ENCODE data around the gene ASCC3. TPM values are rescaled to one million over a fixed set of nuclear protein-coding genes. Genes with fewer than 3 reads are reported as not detected.

Gene ASCC3
- polyA plus RNA-seq, 1 experiment: 56.0 TPM

DNA sequence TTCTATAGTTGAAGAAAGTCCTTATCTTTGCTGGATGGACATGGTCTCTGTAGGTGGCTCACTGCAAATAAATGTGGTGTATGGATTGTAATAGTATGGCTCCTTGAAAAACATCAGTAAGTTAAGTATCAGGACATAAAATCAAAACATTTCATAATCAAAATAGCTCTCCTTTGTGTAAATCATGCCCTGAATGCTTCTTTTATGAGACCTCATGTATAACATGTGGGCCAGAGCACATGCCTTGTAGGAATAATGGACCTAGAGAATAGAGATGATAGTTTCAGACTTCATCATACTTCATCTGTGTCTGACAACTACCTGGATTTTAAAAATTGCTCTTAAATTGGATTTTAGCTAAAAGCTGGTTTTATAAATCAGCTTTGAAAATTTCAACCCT is 159.9 kb downstream of the ASCC3 start:
- POLR2A ChIA-PET: no interaction called here
- no peak for DNase-seq (ENCODE audit: low read depth, low spot score)
- CTCF ChIA-PET: interaction anchor here (1.8 to 3.6 kb wide), 4 partner anchors 16 to 604 kb away, joined by 8 to 25 read pairs (median 12); no protein-coding TSS in a partner anchor
- Histone ChIP-seq H3K27ac (ENCODE audit: low read depth, low read length) (no peak overlapping the region), H3K27me3 (ENCODE audit: control insufficient read depth, insufficient read depth, low read length) (no peaks in the 10 kb centered on the region), H3K4me3 (ENCODE audit: low read depth, low read length) (no peak overlapping the region), H3K9me3 (ENCODE audit: control insufficient read depth, insufficient read depth, low read length) (no peaks in the 10 kb centered on the region)
- TF ChIP-seq, protein P1, sequence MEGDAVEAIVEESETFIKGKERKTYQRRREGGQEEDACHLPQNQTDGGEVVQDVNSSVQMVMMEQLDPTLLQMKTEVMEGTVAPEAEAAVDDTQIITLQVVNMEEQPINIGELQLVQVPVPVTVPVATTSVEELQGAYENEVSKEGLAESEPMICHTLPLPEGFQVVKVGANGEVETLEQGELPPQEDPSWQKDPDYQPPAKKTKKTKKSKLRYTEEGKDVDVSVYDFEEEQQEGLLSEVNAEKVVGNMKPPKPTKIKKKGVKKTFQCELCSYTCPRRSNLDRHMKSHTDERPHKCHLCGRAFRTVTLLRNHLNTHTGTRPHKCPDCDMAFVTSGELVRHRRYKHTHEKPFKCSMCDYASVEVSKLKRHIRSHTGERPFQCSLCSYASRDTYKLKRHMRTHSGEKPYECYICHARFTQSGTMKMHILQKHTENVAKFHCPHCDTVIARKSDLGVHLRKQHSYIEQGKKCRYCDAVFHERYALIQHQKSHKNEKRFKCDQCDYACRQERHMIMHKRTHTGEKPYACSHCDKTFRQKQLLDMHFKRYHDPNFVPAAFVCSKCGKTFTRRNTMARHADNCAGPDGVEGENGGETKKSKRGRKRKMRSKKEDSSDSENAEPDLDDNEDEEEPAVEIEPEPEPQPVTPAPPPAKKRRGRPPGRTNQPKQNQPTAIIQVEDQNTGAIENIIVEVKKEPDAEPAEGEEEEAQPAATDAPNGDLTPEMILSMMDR (IDR thresholded peaks at IDR 0.05; ENCODE audit: low read depth, low read length): no peak

DNA sequence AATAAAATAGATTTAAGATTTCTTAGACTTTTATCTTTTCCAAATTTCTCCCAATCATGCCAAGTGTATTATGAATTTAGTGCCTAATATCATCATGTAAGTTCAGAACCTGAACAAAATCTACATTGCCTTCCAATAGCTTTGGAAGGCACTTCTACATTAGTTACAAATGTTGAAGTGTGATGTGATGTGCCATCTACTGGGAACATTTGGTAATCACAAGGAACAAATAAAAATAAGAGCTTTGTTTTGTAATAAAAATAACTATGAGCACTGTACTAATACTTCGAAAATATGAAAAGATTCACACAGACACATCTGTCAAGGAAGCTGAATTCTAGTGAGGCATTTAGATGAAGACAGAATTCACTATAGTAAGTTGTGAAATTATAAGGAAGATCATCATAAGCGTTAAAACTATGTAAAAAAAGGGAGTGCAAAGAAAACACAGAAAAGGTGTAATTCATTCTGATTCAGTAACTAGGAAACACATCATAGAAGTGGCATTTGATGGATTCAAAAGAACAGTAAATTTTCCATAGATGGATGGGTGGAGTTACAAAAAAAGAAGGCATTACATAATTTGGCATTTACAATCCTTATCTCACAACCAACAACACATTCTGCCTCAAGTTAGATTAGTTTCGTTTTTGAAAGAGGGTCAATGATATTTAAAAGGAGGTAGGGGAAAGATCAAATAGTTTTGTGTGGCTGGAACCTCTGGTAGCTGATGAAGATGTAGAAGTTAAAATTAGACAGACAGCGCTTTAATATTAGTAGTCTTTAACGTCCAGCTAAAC is 161.0 kb downstream of the ASCC3 start:
- CTCF ChIA-PET: interaction anchor here (0.6 to 3.6 kb wide), 36 partner anchors 9 to 852 kb away, joined by 3 to 25 read pairs (median 4); no protein-coding TSS in a partner anchor
- POLR2A ChIA-PET: interaction anchor here (0.6 kb wide), 1 partner anchor 11 kb away, joined by 3 read pairs; no protein-coding TSS in a partner anchor
- Histone ChIP-seq H3K9me3 (ENCODE audit: control insufficient read depth, insufficient read depth, low read length) (no peaks in the 10 kb centered on the region), H3K27me3 (ENCODE audit: control insufficient read depth, insufficient read depth, low read length) (no peaks in the 10 kb centered on the region), H3K27ac (ENCODE audit: low read depth, low read length) (no peak overlapping the region), H3K4me3 (ENCODE audit: low read depth, low read length) (no peak overlapping the region)
- DNase-seq (ENCODE audit: low read depth, low spot score): no peak
- TF ChIP-seq, protein P1 (IDR thresholded peaks at IDR 0.05; ENCODE audit: low read depth, low read length): peak; percentile 50

DNA sequence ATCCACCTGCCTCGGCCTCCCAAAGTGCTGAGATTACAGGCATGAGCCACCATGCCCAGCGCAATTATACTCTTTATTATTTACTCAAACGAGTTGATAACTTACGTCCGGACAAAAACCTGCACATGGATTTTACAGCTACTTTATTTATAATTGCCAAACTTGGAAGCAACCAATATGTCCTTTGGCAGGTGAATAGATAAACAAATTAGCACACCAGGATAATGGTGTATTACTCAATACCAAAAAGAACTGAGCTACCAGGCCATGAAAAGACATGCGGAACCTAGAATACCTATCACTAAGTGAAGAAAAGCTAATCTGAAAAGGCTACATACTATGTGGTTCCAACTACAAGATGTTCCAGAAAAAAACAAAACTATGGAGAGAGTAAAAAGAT is 168.1 kb downstream of the ASCC3 start:
- Histone ChIP-seq H3K27me3 (ENCODE audit: control insufficient read depth, insufficient read depth, low read length) (no peaks in the 10 kb centered on the region), H3K27ac (ENCODE audit: low read depth, low read length) (no peak overlapping the region), H3K4me3 (ENCODE audit: low read depth, low read length) (no peak overlapping the region), H3K9me3 (ENCODE audit: control insufficient read depth, insufficient read depth, low read length) (no peaks in the 10 kb centered on the region)
- ChIA-PET POLR2A (no interaction called here), CTCF (interaction anchor here (1.1 kb wide), 1 partner anchor 49 kb away, joined by 5 read pairs; no protein-coding TSS in a partner anchor)
- DNase-seq (ENCODE audit: low read depth, low spot score): no peak
- TF ChIP-seq, protein P1 (IDR thresholded peaks at IDR 0.05; ENCODE audit: low read depth, low read length): no peak

DNA sequence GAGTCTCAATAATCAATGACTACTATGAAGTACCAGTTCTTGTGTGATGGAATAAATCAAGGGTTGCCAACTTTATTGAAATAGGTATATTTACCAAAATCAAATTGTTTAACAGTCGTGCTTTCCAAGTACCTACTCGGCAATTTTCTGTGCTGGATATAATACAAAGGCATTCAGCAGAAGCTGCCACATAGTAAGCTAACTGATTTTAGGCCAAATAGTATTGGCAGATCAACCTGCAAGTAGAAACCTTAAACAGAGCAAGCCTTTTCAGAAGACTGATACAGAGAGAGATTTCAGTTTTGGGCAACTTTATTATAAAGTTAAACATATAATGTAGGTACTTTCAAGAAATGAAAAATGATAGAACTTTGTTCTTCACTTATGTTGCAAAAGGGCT is 174.6 kb downstream of the ASCC3 start:
- Histone ChIP-seq H3K9me3 (ENCODE audit: control insufficient read depth, insufficient read depth, low read length) (no peaks in the 10 kb centered on the region), H3K27me3 (ENCODE audit: control insufficient read depth, insufficient read depth, low read length) (no peaks in the 10 kb centered on the region), H3K27ac (ENCODE audit: low read depth, low read length) (no peak overlapping the region), H3K4me3 (ENCODE audit: low read depth, low read length) (no peak overlapping the region)
- CTCF ChIA-PET: interaction anchor here (1.8 kb wide), 1 partner anchor 14 kb away, joined by 8 read pairs; no protein-coding TSS in a partner anchor
- TF ChIP-seq, protein P1 (IDR thresholded peaks at IDR 0.05; ENCODE audit: low read depth, low read length): no peak
- DNase-seq (ENCODE audit: low read depth, low spot score): no peak
- POLR2A ChIA-PET: no interaction called here

DNA sequence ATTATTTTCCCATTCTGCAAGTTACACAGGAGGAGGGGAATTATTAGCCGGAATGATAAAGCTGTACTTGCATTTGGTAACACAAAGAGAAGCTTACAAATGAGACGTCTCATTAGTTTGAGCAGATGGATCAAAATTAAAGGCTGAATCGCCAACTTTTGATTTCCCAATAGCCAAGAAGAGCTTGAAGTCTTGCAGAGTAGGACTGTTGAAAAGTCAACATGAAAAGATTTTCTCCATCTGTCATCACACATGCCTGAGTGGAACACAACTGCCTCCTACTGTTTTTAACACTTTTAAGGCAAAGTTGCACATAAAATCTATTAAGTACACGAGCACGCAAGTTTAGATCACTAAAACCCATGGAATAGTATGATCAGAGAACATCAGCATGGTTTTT is 176.2 kb downstream of the ASCC3 start:
- TF ChIP-seq, protein P1 (IDR thresholded peaks at IDR 0.05; ENCODE audit: low read depth, low read length): no peak
- no peak overlapping the region for H3K27ac ChIP-seq (ENCODE audit: low read depth, low read length)
- no peaks in the 10 kb centered on the region for H3K27me3 ChIP-seq (ENCODE audit: control insufficient read depth, insufficient read depth, low read length)
- peaks cover 7% of the 10 kb centered on the region; the same call in 1 of the 2 replicates for H3K9me3 ChIP-seq (ENCODE audit: control insufficient read depth, insufficient read depth, low read length)
- H3K4me3 ChIP-seq (ENCODE audit: low read depth, low read length): no peak overlapping the region
- DNase-seq (ENCODE audit: low read depth, low spot score): no peak
- ChIA-PET POLR2A (no interaction called here), CTCF (interaction anchor here (1.8 kb wide), 1 partner anchor 15 kb away, joined by 8 read pairs; no protein-coding TSS in a partner anchor)
